Stimulated activated CD4-positive, alpha-beta T cell treated with anti-CD3 and anti-CD28 coated beads, Interleukin-2, amount 100 ng/mL, for 4 hours (primary cell): Measurements from ENCODE around the gene ABRAXAS1.

ENCODE experiments used
- DNase-seq: peaks from one replicate; pipeline ENCODE4 v3.0.0-alpha.2; 2020; ENCODE audit warnings: low read depth

ABRAXAS1 gene

DNA sequence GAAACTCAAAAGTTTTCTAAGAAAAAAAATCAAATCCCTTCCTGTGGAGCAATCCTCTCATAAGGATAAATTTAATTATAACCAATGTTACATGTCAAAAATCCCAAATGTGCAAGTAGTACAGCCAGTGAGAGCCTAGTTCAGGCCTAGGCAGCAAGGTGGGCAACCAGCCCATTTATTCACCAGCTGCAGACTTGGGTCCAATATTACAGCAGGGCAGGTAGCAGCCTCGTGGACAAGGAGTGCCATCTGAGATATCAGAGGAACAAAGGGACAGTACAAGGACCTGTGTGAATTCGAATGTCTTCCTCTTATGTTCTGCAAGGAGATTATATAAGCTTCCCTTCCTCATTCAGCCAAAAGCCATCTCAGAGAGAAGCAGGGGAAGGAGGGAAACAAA, 35.9 kb downstream of the ABRAXAS1 start:
- no peak for DNase-seq

DNA sequence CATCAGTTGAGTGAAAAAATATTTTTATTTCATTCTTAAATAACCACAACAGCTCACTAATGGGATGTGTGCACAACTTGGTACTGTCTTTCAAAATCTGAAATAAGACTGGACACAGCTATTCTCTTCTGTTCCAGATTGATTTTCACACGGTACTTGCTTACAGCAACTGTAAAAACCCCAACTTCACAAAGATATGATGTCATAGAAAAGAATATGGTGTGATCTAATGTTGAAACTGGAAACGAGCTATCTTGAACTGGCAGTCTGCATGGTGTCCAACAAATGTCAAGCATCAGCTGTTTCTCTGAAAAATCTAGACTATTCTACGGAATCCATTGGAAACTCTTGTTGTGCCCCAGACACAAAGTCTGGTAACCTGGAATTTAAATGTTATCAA, 44.0 kb downstream of the ABRAXAS1 start:
- no peak for DNase-seq

DNA sequence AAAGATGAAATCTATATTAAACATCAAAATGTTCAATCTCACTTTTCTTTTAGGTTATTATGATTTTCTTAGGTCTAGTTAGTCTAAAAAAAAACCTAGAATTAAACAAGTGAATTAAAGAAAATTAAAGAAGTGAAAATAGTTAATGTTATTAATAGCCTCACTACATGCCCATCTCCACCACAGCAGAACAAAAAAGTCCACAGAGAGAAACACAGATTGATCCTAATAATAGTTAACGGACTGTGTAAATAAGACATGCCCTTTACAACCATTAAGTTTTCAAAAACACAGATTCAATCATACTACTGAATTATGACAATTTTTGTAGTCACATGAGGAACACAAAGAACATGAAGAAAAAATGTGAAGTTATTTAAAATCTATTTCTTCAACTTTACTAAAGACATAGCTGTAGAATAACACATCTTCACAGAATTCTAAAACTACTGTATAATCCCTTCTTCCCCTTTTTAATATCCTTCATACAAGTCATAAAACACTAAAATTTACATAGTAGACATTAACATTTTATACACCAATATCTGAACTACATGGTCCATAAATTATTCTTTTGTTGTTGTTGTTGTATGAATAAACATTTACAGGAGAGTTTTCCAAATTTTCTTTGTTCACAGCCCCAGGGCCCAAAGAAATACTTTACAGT, 44.6 kb downstream of the ABRAXAS1 start:
- DNase-seq = no peak

DNA sequence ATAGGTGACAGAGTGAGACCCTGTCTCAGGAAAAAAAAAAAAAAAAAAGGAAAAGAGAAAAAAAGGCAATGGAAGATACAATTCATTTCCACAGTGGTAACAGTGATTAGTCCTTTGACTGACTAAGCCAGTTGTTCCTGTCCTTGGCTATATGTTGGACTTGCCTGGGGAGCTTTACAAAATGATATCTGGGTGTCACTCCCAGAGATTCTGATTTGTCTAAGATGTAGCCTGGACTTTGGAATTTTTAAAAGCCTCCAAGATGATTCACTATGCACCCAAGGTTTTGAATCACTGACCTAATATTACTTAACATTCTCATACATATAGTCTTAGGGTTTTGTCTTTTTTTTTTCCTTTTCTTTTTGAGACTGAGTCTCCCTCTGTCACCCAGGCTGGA, 46.2 kb downstream of the ABRAXAS1 start:
- no peak for DNase-seq

DNA sequence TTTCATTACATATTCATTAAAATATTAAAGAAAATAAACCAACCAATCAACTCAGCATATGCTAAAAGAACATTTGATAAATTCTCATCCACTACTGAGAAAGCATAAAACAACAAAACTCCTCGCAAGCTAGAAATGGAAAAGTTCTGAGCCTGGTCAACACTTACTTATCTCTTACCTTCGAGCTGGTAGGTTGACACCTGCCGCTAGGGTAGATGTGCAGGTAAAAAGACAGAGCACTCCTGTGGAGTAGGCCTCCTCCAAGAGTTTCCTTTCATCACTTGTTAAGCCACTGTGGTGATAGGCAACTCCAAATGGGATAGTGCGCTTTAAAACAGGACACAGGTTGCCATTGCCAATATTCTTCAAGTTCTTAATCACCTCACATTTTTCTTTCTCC, 48.2 kb downstream of the ABRAXAS1 start:
- DNase-seq = no peak

DNA sequence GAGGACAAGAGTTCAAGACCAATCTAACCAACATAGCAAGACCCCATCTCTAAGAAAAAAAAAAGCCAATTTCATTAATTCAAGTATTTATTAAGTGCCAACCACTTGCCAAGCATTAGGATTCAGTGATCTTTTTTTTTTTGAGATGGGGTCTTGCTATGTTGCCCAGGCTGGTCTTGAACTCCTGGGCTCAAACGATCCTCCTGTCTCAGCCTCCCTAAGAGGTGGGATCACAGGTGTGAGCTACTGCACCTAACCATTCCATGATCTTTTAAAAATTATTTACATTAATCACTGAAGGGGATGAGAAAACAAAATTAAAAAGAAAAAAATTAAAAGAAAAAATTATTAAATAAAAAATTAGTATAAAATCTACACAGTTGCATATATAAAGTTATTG, 53.7 kb downstream of the ABRAXAS1 start:
- no peak for DNase-seq

DNA sequence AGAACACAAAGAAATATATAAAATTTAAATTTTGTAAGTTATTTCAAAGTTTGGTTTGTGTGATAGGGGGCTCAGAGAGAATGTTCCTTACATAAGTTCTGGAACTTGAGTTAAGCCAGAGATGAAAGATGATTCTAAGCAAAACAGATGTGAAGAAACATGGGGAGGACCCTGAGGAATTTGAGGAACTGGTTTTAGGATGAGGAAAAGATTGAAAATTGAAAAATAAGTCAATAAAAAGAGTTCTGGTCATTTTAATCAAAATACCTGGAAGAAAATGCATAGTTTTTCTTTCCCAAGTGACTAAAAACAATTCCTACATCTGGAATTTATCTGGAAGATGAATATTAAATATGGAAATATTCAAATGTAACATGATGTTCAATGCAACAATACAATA, 66.7 kb downstream of the ABRAXAS1 start:
- DNase-seq = no peak

DNA sequence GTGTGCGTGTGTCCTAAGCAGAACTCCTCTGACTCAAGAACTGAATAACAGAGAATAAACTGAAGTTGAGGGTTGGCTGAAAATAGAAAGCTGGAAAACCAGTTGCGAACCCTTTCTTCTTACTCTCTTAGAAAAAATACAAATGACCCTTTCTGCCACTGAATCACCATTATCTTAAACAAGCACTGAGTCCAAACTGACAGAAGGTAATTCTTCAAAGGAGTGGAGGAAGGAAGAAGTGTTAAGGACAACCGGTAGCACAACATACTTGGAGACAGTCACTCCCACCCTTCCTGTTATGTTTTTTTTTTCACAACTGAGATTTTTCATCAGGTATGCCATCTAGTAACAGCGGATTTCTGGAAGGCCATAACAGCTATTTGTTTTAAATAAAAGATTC, 67.3 kb downstream of the ABRAXAS1 start:
- no peak for DNase-seq

DNA sequence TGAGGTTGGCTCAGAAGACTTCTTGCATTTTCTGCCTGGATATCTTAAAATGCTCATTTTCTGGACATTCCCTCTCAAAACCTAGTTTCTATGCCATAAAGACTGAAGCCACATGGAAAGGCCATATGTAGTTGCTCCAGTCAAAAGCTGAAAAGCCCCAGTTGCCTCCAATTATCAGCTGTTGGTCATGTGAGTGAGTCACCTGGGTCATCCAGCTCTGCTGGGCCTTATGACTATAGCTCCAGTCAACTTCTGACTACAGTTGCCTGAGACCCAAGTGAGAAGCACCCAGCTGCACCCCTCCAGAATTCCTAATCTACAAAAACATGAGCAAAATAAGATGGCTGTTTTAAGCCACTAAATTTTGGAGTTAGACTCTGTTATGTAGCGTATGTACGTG, 71.2 kb downstream of the ABRAXAS1 start:
- DNase-seq = no peak
